ENCODE measurements around the gene CDKN2AIPNL. TPM values are rescaled to one million over a fixed set of nuclear protein-coding genes. Genes with fewer than 3 reads are reported as not detected.

The CDKN2AIPNL gene
- total RNA-seq, result 17.5 and 49.7 TPM in 2 replicates

GRCh38 chr5:134411546-134412266 lies at the start of gene CDKN2AIPNL:
CDKN2AIPNL (minus strand) TSS chr5:134411881; CDS start chr5:134411854, 27 bp downstream.

GRCh38 chr5:134370871-134371833 lies 40.5 kb downstream of the CDKN2AIPNL start, which contains the start of gene UBE2B:
UBE2B (plus strand) TSS chr5:134371569; CDS start chr5:134371596, 27 bp downstream.

Other genes with a start within 250 kb of the CDKN2AIPNL start
- 271 and 285 TPM in 2 replicates for gene SKP1, start 234.9 kb downstream of the CDKN2AIPNL start, total RNA-seq
- gene PPP2CA, start 185.8 kb downstream of the CDKN2AIPNL start, total RNA-seq, result 64.3 and 157 TPM in 2 replicates
- 1.5 and 2.8 TPM in 2 replicates for gene CDKL3, start 44.7 kb downstream of the CDKN2AIPNL start, total RNA-seq
- 16.1 and 31.2 TPM in 2 replicates for gene UBE2B, start 40.3 kb downstream of the CDKN2AIPNL start, total RNA-seq
- 22.6 and 28.8 TPM in 2 replicates for gene JADE2, start 113.8 kb upstream of the CDKN2AIPNL start, total RNA-seq
- 43.1 and 108 TPM in 2 replicates for gene SAR1B, start 220.9 kb upstream of the CDKN2AIPNL start, total RNA-seq
- gene SEC24A, start 236.9 kb upstream of the CDKN2AIPNL start, total RNA-seq, result 27.6 and 30.2 TPM in 2 replicates